Upper lobe of left lung (tissue), 4 donors: ENCODE data around the gene GEMIN7.

Experiments used
- POLR2A ChIP-seq, 4 donors: fragments of 450-650 bp; IDR thresholded peaks; one replicate each; pipeline ENCODE4 v1.5.1; 2016 to 2017; ENCODE audit warnings: antibody characterized with exemption in 4 of 4, mild to moderate bottlenecking in 2 of 4
- TF ChIP-seq, protein P1 (sequence below), 6 experiments: fragments of 450-650 bp in 4 of 6; fragments of 200-600 bp in 2 of 6; sonication (generic) in 2 of 6; IDR thresholded peaks; one replicate each; pipeline ENCODE4 v1.5.1; 2016 to 2019; ENCODE audit warnings: antibody characterized with exemption in 6 of 6

DNA sequence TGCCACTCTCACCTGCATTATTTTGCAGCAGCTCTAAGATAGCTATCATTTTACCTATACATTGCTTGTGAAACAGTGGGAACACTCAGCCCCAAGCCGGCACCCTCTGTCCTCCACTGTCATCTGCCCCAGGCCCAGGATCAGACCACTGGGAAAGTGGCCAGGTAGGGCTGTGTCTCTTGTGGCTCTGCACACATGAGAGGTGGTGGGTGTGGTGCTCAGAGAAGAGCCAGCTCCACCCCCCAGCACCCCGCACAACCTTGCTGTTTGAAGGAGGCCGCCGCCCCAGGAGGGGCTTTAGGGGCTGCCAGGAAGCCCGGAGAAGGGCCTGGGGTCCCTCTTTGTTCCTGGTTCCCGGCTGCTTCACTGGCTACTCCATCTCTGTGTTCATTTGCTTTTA is 40.5 kb downstream of the GEMIN7 start:
- no peak for TF ChIP-seq POLR2A (IDR thresholded peaks at IDR 0.05)
- TF ChIP-seq, protein P1, sequence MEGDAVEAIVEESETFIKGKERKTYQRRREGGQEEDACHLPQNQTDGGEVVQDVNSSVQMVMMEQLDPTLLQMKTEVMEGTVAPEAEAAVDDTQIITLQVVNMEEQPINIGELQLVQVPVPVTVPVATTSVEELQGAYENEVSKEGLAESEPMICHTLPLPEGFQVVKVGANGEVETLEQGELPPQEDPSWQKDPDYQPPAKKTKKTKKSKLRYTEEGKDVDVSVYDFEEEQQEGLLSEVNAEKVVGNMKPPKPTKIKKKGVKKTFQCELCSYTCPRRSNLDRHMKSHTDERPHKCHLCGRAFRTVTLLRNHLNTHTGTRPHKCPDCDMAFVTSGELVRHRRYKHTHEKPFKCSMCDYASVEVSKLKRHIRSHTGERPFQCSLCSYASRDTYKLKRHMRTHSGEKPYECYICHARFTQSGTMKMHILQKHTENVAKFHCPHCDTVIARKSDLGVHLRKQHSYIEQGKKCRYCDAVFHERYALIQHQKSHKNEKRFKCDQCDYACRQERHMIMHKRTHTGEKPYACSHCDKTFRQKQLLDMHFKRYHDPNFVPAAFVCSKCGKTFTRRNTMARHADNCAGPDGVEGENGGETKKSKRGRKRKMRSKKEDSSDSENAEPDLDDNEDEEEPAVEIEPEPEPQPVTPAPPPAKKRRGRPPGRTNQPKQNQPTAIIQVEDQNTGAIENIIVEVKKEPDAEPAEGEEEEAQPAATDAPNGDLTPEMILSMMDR (IDR thresholded peaks at IDR 0.05), result no peak
